ENCODE measurements around the gene TMEM40.
"Not testable (repeated sequence)": the region's sequence is repeated elsewhere in the genome, so short reads cannot be mapped to it uniquely, and the experiment has no call there.

TMEM40 gene

DNA sequence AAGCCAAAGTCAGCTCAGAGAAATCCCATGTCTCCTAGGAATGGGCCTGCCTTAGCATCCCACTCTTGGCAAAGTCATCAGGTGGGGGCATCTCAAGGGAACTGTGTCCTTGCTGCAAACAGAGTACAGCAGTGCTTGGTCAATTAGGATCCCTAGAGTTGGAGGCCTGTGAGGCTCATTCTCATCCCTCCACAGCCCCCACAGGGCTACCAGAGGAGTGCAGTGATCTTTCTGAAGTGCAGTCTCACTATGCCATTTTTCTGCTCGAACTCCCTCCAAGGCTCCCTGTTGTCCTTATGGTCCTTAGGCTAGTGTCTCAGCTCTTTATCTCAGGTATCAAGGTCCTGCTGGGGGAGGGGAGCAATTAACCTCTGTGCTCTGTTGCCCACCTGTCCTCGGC is 31.1 kb downstream of the TMEM40 start:
- H3K4me3 Mint-ChIP-seq, result no peak overlapping the region
- H3K9me3 Mint-ChIP-seq, result no peaks in the 10 kb centered on the region
- no peak for DNase-seq (ENCODE audit: low spot score)
- peaks cover 3% of the 10 kb centered on the region for H3K4me1 Mint-ChIP-seq (ENCODE audit: low read depth)
- H3K36me3 Mint-ChIP-seq (ENCODE audit: low read depth), result no peaks in the 10 kb centered on the region
- no peak overlapping the region for H3K27ac Mint-ChIP-seq
- peaks cover 5% of the 10 kb centered on the region for H3K27me3 Mint-ChIP-seq (ENCODE audit: low read depth)

DNA sequence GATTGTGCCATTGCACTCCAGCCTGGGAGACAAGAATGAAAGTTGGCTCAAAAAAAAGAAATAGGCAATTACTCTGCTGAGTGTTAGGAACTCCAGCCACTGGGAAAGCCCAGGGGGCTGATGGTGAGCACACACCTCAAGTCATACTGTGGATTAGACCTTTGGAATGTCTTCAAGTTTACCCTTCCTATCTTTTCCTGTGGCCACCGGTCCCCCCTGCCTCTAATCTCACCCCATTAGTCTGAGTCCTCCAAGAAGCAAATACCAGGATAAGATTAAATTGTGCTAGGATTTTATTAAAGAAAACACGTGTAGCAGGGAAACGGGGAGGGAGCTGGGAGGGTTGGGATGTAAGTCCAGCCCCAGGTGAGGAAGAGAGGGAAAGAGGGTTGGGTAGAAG is 31.6 kb downstream of the TMEM40 start:
- Mint-ChIP-seq H3K27ac (no peak overlapping the region), H3K36me3 (ENCODE audit: low read depth) (no peaks in the 10 kb centered on the region), H3K4me3 (no peak overlapping the region), H3K27me3 (ENCODE audit: low read depth) (peaks cover 5% of the 10 kb centered on the region), H3K9me3 (no peaks in the 10 kb centered on the region), H3K4me1 (ENCODE audit: low read depth) (peaks cover 3% of the 10 kb centered on the region)
- DNase-seq (ENCODE audit: low spot score), result no peak

DNA sequence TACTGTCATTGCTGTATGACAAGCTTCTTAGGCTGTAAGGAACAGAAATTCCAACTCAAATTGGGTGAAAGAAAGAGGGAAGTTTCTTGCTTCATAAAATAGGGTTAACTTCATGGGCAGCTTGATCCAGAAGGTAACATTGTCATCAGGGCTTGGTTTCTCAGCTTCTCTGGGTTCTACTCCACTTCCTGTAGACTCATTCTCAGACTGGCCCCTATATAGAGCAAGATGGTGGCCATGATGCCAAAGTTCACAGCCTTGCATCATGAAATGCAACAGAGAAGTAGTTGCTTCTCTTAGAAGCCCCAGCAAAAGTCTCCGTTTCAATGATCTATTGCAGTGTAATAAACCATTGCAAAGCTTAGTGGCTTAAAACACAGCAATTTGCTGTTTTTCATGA is 33.6 kb downstream of the TMEM40 start:
- DNase-seq (ENCODE audit: low spot score), result no peak
- H3K4me1 Mint-ChIP-seq (ENCODE audit: low read depth), result peaks cover 3% of the 10 kb centered on the region
- H3K27ac Mint-ChIP-seq, result no peak overlapping the region
- H3K4me3 Mint-ChIP-seq, result no peak overlapping the region
- no peaks in the 10 kb centered on the region for H3K36me3 Mint-ChIP-seq (ENCODE audit: low read depth)
- H3K9me3 Mint-ChIP-seq, result no peaks in the 10 kb centered on the region
- H3K27me3 Mint-ChIP-seq (ENCODE audit: low read depth), result peaks cover 3% of the 10 kb centered on the region

DNA sequence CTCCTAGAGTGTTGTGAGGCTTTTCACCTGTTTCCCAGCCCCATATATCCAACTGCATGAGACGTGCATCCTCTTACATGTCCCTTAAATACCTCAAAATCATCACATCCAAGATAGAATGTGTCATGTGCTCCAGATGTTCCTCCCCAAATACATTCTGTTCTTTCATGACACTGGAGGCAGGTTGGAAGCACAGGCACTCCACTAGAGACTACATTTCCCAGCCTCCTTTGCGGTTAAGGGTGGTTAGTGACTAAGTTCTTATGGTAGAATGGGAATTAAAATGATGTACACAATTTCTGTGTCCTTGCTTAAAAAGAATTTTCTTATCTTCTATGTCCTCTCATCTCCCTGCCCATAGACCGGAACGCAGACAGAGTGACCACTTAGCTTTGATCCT is 34.3 kb downstream of the TMEM40 start:
- Mint-ChIP-seq H3K27ac (no peak overlapping the region), H3K4me3 (no peak overlapping the region), H3K9me3 (no peaks in the 10 kb centered on the region), H3K27me3 (ENCODE audit: low read depth) (peaks cover 3% of the 10 kb centered on the region), H3K36me3 (ENCODE audit: low read depth) (no peaks in the 10 kb centered on the region), H3K4me1 (ENCODE audit: low read depth) (peaks cover 8% of the 10 kb centered on the region)
- no peak for DNase-seq (ENCODE audit: low spot score)

DNA sequence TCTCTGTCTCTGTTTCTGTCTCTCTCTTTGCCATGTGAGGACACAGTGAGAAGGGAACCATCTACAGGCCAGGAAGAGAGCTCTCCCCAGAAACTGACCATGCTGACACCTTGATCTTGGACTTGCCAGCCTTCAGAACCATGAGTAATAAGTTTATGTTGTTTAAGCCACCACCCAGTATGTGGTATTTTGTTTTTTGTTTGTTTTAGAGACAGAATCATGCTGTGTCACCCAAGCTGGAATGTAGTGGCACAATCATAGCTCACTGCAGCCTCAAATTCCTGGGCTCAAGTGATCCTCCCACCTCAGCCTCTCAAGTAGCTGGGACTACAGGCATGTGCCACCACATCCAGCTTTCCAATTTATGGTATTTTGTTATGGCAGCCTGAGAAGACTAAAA is 35.7 kb downstream of the TMEM40 start:
- not testable (repeated sequence) for DNase-seq (ENCODE audit: low spot score); H3K27ac Mint-ChIP-seq; H3K36me3 Mint-ChIP-seq (ENCODE audit: low read depth); H3K4me3 Mint-ChIP-seq; H3K27me3 Mint-ChIP-seq (ENCODE audit: low read depth); H3K9me3 Mint-ChIP-seq
- peaks cover 13% of the 10 kb centered on the region for H3K4me1 Mint-ChIP-seq (ENCODE audit: low read depth)

DNA sequence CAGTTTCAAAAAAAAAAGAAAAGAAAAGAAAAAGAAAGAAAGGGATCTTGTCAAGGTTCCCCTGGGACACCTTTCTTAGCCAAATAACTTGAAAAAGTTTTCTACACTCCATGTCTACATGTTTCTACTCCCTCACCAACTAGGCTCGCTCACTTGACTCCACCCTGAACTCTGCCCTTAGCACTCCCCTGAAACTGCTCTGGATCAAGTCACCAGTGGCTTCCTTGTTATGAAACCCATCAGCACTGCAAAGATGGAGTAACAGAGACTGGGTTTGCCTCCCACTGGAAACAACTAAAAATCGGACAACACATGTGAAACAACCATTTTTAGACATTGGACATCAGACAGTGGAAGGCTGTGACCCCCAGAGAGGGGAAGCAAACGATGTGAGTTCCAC is 36.8 kb downstream of the TMEM40 start:
- H3K4me1 Mint-ChIP-seq (ENCODE audit: low read depth), result peaks cover 13% of the 10 kb centered on the region
- H3K27ac Mint-ChIP-seq, result no peak overlapping the region
- H3K36me3 Mint-ChIP-seq (ENCODE audit: low read depth), result no peaks in the 10 kb centered on the region
- DNase-seq (ENCODE audit: low spot score), result no peak
- H3K4me3 Mint-ChIP-seq, result no peak overlapping the region
- H3K27me3 Mint-ChIP-seq (ENCODE audit: low read depth), result peaks cover 3% of the 10 kb centered on the region
- no peaks in the 10 kb centered on the region for H3K9me3 Mint-ChIP-seq

DNA sequence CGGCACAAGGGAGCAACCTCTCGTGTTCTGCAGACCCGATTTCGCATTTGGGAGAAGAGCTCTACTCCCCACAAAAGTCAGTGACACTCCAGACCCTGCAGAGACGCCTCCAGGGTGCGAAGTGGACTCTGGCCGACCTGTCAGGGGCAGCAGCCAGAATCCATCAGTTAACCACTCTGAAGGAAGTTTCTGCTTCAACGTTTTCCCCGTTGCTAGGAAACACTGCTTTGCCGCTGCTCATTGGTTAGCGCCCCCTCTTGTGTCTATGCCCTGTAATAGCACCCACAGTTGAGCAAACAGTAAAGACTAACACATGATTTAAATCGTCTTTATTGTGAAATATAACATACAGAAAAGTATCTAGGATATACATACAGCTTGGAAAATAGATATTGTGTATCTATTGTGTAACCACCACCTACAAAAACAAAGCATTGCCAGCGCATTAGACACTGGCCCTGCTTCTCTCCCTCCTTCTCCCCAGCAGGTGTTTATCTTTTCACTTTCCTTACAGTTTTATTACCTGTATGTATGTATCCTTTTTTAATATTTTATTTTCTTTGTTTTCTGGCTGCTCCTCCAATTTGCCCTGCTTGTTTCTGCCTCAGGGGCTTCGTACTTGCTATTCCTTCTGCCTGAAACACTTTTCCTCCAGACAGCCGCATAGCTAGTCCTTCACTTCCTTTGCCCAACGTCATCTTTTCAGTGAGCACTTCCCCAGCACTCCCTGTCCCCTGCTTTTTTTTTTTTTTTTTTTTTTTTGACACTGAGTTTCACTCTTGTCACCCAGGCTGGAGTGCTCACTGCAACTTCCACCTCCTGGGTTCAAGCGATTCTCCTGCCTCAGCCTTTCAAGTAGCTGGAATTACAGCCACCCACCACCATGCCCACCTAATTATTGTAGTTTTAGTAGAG is 38.8 kb downstream of the TMEM40 start:
- Mint-ChIP-seq H3K4me3 (peak overlapping the region; percentile 58), H3K9me3 (no peaks in the 10 kb centered on the region), H3K27me3 (ENCODE audit: low read depth) (peaks cover 3% of the 10 kb centered on the region), H3K27ac (no peak overlapping the region), H3K4me1 (ENCODE audit: low read depth) (peaks cover 15% of the 10 kb centered on the region), H3K36me3 (ENCODE audit: low read depth) (no peaks in the 10 kb centered on the region)
- DNase-seq (ENCODE audit: low spot score), result peak; percentile 65

DNA sequence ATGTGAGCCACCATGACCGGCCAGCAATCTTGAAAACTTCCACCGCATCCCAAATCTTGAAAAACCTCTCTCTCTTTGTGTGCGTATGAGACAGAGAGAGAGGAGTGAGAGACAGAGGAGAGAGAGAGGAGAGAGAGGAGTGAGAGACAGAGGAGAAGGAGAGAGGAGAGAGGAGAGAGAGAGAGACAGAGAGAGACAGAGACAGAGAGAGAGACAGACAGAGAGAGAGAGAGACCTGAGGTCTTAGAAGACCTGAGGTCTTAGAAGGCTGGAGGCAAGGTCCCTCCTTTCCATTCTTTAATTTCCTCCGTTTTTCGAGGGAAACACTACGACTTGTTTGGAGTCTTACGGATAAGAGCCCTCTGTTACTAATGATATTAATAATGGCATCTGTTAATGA is 39.5 kb downstream of the TMEM40 start:
- no peaks in the 10 kb centered on the region for H3K36me3 Mint-ChIP-seq (ENCODE audit: low read depth)
- H3K4me1 Mint-ChIP-seq (ENCODE audit: low read depth), result peaks cover 13% of the 10 kb centered on the region
- H3K27ac Mint-ChIP-seq, result no peak overlapping the region
- no peak overlapping the region for H3K4me3 Mint-ChIP-seq
- no peaks in the 10 kb centered on the region for H3K9me3 Mint-ChIP-seq
- no peak for DNase-seq (ENCODE audit: low spot score)
- peaks cover 2% of the 10 kb centered on the region for H3K27me3 Mint-ChIP-seq (ENCODE audit: low read depth)

DNA sequence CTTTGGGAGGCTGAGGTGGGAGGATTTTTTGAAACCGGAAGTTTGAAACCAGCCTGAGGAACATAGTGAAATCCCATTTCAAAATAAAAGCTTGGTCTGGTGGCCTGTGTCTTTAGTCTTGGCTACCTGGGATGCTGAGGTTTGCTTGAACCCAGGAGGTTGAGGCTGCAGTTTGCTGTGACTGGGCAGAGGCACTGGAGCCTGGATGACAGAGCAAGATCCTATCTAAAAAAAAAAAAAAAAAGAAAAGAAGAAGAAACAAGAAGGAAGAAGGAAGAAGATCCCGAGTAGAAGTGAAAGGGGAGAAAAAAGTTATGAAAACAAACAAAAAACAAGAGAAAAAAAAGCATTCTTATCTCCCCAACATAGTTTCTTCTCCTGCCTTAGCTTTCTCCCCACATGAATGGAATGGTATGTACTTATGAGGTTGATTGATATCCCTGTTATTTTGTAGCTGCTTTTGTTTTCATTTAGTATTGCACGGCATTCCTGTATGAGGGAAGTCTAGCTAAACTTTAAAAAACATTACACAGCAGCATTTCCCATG is 42.4 kb downstream of the TMEM40 start:
- Mint-ChIP-seq H3K4me1 (ENCODE audit: low read depth) (peaks cover 11% of the 10 kb centered on the region), H3K4me3 (no peak overlapping the region), H3K27me3 (ENCODE audit: low read depth) (no peaks in the 10 kb centered on the region), H3K9me3 (no peaks in the 10 kb centered on the region), H3K27ac (no peak overlapping the region), H3K36me3 (ENCODE audit: low read depth) (no peaks in the 10 kb centered on the region)
- DNase-seq (ENCODE audit: low spot score), result no peak

DNA sequence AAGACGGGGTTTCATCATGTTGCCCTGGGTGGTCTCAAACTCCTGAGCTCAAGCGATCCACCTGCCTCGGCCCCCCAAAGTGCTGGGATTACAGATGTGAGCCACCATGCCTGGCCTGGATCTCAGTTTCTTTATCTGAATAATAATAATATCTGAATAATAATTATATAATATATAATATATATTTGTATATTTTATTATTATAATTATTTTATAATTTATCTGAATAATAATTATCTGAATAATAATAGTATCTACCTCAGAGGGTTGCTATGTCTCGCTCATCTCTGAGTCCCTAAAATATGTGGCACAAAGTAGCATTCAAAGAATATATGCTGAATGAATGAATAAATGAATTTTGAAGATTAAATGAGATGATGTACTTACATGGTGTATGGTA is 44.8 kb downstream of the TMEM40 start:
- no peaks in the 10 kb centered on the region for H3K9me3 Mint-ChIP-seq
- H3K36me3 Mint-ChIP-seq (ENCODE audit: low read depth), result no peaks in the 10 kb centered on the region
- peaks cover 3% of the 10 kb centered on the region for H3K27me3 Mint-ChIP-seq (ENCODE audit: low read depth)
- H3K4me1 Mint-ChIP-seq (ENCODE audit: low read depth), result peaks cover 2% of the 10 kb centered on the region
- DNase-seq (ENCODE audit: low spot score), result no peak
- no peak overlapping the region for H3K4me3 Mint-ChIP-seq
- H3K27ac Mint-ChIP-seq, result no peak overlapping the region

DNA sequence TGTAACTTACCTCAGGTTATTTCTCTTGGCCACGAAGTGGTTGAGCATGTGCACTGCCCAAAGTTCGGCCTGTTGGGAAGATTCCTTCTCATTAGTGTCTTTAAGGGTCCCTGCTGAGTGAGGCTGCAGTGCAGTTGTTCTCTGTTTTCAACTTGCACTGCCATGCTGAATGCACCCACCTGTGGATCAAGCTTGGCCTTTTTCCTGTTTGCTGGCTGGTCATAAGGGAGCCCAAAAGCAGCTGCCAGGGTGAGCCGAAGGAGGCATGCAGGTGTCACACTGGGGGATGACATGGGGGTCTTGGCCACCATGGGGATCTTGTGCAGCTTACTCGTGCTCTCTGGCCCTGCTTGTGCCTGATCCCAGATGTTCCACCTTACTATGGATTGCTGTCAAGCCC is 49.0 kb downstream of the TMEM40 start:
- Mint-ChIP-seq H3K27ac (no peak overlapping the region), H3K36me3 (ENCODE audit: low read depth) (no peaks in the 10 kb centered on the region), H3K27me3 (ENCODE audit: low read depth) (peaks cover 15% of the 10 kb centered on the region), H3K9me3 (no peaks in the 10 kb centered on the region), H3K4me1 (ENCODE audit: low read depth) (no peaks in the 10 kb centered on the region), H3K4me3 (no peak overlapping the region)
- no peak for DNase-seq (ENCODE audit: low spot score)

DNA sequence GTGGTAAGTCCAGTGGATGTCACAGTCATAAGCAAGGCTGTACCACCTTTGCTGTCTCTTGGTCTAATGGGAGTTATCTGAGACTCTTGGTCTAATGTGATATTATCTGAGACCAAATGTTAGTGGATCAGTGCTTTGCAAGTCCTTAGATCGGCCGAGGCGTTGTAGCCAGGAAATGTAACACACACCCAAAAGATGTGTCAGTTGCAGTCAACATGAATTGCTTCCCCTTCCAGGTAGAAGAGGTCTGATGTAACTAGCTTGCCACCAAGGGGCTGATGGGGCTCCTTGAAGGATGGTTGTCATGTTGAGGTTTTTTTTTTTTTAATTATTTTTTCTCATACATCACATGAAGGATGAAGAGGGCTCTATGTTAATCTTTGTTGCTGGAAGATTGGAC is 49.7 kb downstream of the TMEM40 start:
- no peak overlapping the region for H3K27ac Mint-ChIP-seq
- no peaks in the 10 kb centered on the region for H3K36me3 Mint-ChIP-seq (ENCODE audit: low read depth)
- H3K4me1 Mint-ChIP-seq (ENCODE audit: low read depth), result no peaks in the 10 kb centered on the region
- no peak overlapping the region for H3K4me3 Mint-ChIP-seq
- no peak for DNase-seq (ENCODE audit: low spot score)
- H3K9me3 Mint-ChIP-seq, result no peaks in the 10 kb centered on the region
- peaks cover 16% of the 10 kb centered on the region for H3K27me3 Mint-ChIP-seq (ENCODE audit: low read depth)

DNA sequence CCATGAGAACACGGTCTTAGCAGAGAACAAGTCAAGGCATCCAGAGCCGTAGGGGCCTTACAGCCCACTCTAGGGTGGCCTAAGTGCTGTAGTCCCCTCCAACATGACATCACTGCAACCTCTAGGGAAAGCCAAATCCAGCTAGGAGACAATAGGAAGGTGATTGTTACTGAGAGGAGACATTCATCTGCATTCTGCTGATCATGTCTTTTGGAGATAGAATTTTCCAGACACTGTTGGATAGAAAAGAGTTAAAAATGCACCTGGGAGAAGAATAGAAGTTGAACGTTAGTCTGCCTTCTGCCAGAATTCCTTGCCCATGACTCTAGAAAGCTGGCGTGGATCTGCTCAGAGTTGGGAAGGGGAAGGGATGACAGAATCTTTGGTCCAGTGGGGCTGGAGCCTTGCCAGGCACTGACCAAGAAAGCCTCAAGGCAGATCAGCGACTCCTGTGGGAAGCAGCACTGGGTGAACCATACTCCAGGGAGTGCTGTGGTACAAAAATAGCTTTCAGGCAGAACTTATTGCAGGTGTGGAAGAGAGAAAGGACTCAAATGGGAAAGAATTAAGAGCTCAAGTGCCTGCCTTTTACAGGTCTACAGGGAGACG is 50.4 kb downstream of the TMEM40 start:
- Mint-ChIP-seq H3K4me1 (ENCODE audit: low read depth) (no peaks in the 10 kb centered on the region), H3K9me3 (no peaks in the 10 kb centered on the region), H3K36me3 (ENCODE audit: low read depth) (no peaks in the 10 kb centered on the region), H3K4me3 (no peak overlapping the region), H3K27me3 (ENCODE audit: low read depth) (peaks cover 16% of the 10 kb centered on the region), H3K27ac (no peak overlapping the region)
- DNase-seq (ENCODE audit: low spot score), result no peak

DNA sequence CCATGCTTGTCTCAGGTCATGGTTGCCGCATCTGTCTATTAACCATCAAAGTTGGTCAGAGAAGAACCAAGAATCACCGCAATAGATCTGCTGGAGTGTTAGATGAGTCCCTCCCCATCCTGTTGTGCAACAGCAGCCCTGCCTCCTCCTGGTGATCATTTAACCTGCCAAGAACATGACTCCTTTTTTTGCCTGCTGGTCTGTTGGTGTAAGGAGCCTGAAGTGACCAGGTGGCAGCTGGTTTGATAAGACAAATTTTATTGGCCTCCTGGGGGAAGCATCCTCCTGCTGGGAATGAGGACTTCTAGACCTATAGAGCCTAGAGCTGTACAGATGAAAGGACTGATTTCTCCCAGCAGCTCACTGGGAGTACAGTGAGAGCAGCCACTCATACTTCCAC is 51.6 kb downstream of the TMEM40 start:
- Mint-ChIP-seq H3K4me1 (ENCODE audit: low read depth) (no peaks in the 10 kb centered on the region), H3K36me3 (ENCODE audit: low read depth) (no peaks in the 10 kb centered on the region), H3K4me3 (no peak overlapping the region), H3K9me3 (no peaks in the 10 kb centered on the region), H3K27me3 (ENCODE audit: low read depth) (peaks cover 16% of the 10 kb centered on the region), H3K27ac (no peak overlapping the region)
- no peak for DNase-seq (ENCODE audit: low spot score)
